Measurements from ENCODE around the gene RPGR. TPM values are rescaled to one million over a fixed set of nuclear protein-coding genes. Genes with fewer than 3 reads are reported as not detected.
A peak's percentile ranks its signal among the peaks of the same experiment; 100 is the strongest.

RPGR gene
- total RNA-seq, 1 experiment from 2014 or later: 8.5 TPM

GRCh38 chrX:38285649-38286048 is 41.7 kb downstream of the RPGR start:
- no TSS peak for BruUV-seq (replicated peaks)
- intact Hi-C loops (cut with micrococcal nuclease; ENCODE audit: unreplicated experiment): no loop called here
- Mint-ChIP-seq H3K36me3 (ENCODE audit: insufficient read depth, unreplicated experiment) (peaks cover 5% of the 10 kb centered on the region), H3K27ac (ENCODE audit: unreplicated experiment) (no peak overlapping the region), H3K4me1 (ENCODE audit: low read depth, unreplicated experiment) (no peaks in the 10 kb centered on the region), H3K4me3 (ENCODE audit: unreplicated experiment) (no peak overlapping the region), H3K9me3 (ENCODE audit: unreplicated experiment) (no peaks in the 10 kb centered on the region), H3K27me3 (ENCODE audit: insufficient read depth, unreplicated experiment) (peaks cover 3% of the 10 kb centered on the region)
- H3K4me3 ChIP-seq (ENCODE audit: low read depth, low read length): no peak overlapping the region
- H3K27me3 ChIP-seq (replicated peaks; ENCODE audit: control insufficient read depth, insufficient read depth, low read length): no peaks in the 10 kb centered on the region
- ChIA-PET POLR2A (no interaction called here), CTCF (no interaction called here)
- DNase-seq: no peak
- no peaks in the 10 kb centered on the region for H3K9me3 ChIP-seq
- no peaks in the 10 kb centered on the region for H3K4me1 ChIP-seq
- no peak for TF ChIP-seq CTCF (IDR thresholded peaks at IDR 0.05; ENCODE audit: insufficient read depth in 1 of 2, low read depth in 1 of 2, low read length in 1 of 2, severe bottlenecking in 1 of 2, unreplicated experiment in 1 of 2)
- H3K36me3 ChIP-seq (ENCODE audit: control insufficient read depth, insufficient read depth, low read length): no peaks in the 10 kb centered on the region

- ChIA-PET POLR2A (no interaction called here), CTCF (interaction anchor here (0.6 to 1.7 kb wide), 4 partner anchors 22 to 75 kb away, joined by 3 to 13 read pairs (median 8); partner anchors contain the start of genes RPGR and SRPX)
- BruUV-seq (replicated peaks): no TSS peak
- no peak overlapping the region for H3K27ac Mint-ChIP-seq (ENCODE audit: unreplicated experiment)
- DNase-seq: no peak
- Histone ChIP-seq H3K9me3 (no peaks in the 10 kb centered on the region), H3K4me1 (peaks cover 16% of the 10 kb centered on the region), H3K27me3 (replicated peaks; ENCODE audit: control insufficient read depth, insufficient read depth, low read length) (no peaks in the 10 kb centered on the region), H3K4me3 (ENCODE audit: low read depth, low read length) (no peak overlapping the region), H3K36me3 (ENCODE audit: control insufficient read depth, insufficient read depth, low read length) (no peaks in the 10 kb centered on the region)
- H3K27me3 Mint-ChIP-seq (ENCODE audit: insufficient read depth, unreplicated experiment): peaks cover 3% of the 10 kb centered on the region
- no peaks in the 10 kb centered on the region for H3K9me3 Mint-ChIP-seq (ENCODE audit: unreplicated experiment)
- H3K36me3 Mint-ChIP-seq (ENCODE audit: insufficient read depth, unreplicated experiment): peaks cover 5% of the 10 kb centered on the region
- peak in 1 of 2 experiments; percentile 45 for TF ChIP-seq CTCF (IDR thresholded peaks at IDR 0.05; ENCODE audit: insufficient read depth in 1 of 2, low read depth in 1 of 2, low read length in 1 of 2, severe bottlenecking in 1 of 2, unreplicated experiment in 1 of 2)
- no peak overlapping the region for H3K4me3 Mint-ChIP-seq (ENCODE audit: unreplicated experiment)
- intact Hi-C loops (cut with micrococcal nuclease; ENCODE audit: unreplicated experiment): no loop called here
- no peaks in the 10 kb centered on the region for H3K4me1 Mint-ChIP-seq (ENCODE audit: low read depth, unreplicated experiment)
Observed at GRCh38 chrX:38282049-38282448, 45.3 kb downstream of the RPGR start.

- H3K4me3 ChIP-seq (ENCODE audit: low read depth, low read length): no peak overlapping the region
- peaks cover 26% of the 10 kb centered on the region for H3K4me1 ChIP-seq
- no TSS peak for BruUV-seq (replicated peaks)
- Mint-ChIP-seq H3K27me3 (ENCODE audit: insufficient read depth, unreplicated experiment) (no peaks in the 10 kb centered on the region), H3K4me3 (ENCODE audit: unreplicated experiment) (no peak overlapping the region), H3K4me1 (ENCODE audit: low read depth, unreplicated experiment) (peaks cover 15% of the 10 kb centered on the region), H3K27ac (ENCODE audit: unreplicated experiment) (no peak overlapping the region), H3K36me3 (ENCODE audit: insufficient read depth, unreplicated experiment) (peaks cover 11% of the 10 kb centered on the region), H3K9me3 (ENCODE audit: unreplicated experiment) (no peaks in the 10 kb centered on the region)
- CTCF ChIA-PET: no interaction called here
- H3K36me3 ChIP-seq (ENCODE audit: control insufficient read depth, insufficient read depth, low read length): no peaks in the 10 kb centered on the region
- POLR2A ChIA-PET: no interaction called here
- H3K27me3 ChIP-seq (replicated peaks; ENCODE audit: control insufficient read depth, insufficient read depth, low read length): no peaks in the 10 kb centered on the region
- intact Hi-C loops (cut with micrococcal nuclease; ENCODE audit: unreplicated experiment): loop anchor here (10.0 kb wide), 1 partner anchor 84 kb away; no protein-coding TSS in a partner anchor
- TF ChIP-seq CTCF (IDR thresholded peaks at IDR 0.05; ENCODE audit: insufficient read depth in 1 of 2, low read depth in 1 of 2, low read length in 1 of 2, severe bottlenecking in 1 of 2, unreplicated experiment in 1 of 2): no peak
- H3K9me3 ChIP-seq: no peaks in the 10 kb centered on the region
- DNase-seq: peak in 1 of 2 experiments; percentile 37
Observed at GRCh38 chrX:38279188-38279587, 48.1 kb downstream of the RPGR start.

All from Caco-2 (cell line).